ENCODE data around the gene DEGS1.
"Not testable (repeated sequence)": the region's sequence is repeated elsewhere in the genome, so short reads cannot be mapped to it uniquely, and the experiment has no call there.

Gene DEGS1

DNA sequence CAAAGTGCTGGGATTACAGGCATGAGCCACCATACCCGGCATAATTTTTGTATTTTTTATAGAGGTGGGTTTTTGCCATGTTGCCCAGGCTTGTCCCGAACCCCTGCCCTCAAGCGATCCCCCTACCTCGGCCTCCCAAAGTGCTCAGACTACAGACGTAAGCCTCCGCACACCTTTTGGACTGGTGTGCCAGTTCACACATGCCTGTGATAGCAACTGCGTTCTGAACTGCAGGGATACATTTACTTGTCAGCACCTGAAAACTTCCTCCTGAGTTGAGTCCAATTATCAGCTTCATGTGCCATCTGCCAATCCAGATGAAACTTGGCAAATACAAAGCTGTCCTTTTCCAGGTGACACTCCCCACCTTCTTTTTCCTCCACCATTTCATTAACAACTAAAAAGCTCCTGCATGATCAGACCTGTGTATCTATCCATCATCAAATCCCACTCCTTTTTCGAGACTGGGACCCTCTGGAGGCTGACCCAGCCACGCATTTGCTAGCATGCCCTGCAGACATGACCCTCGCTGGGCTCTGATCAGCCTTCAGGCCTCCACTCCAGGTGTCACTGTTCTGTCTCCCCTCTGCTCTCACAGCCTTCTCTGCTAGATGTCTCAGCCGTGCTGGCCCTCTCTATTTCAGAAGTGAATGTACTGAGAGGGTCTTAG lies 2.1 kb upstream of the DEGS1 start:
- no peak for DNase-seq (ENCODE audit: low read depth in 2 of 2)

GRCh38 chr1:224181453-224181810 lies 1.6 kb upstream of the DEGS1 start:
- no peak for DNase-seq (ENCODE audit: low read depth in 2 of 2)

DNA sequence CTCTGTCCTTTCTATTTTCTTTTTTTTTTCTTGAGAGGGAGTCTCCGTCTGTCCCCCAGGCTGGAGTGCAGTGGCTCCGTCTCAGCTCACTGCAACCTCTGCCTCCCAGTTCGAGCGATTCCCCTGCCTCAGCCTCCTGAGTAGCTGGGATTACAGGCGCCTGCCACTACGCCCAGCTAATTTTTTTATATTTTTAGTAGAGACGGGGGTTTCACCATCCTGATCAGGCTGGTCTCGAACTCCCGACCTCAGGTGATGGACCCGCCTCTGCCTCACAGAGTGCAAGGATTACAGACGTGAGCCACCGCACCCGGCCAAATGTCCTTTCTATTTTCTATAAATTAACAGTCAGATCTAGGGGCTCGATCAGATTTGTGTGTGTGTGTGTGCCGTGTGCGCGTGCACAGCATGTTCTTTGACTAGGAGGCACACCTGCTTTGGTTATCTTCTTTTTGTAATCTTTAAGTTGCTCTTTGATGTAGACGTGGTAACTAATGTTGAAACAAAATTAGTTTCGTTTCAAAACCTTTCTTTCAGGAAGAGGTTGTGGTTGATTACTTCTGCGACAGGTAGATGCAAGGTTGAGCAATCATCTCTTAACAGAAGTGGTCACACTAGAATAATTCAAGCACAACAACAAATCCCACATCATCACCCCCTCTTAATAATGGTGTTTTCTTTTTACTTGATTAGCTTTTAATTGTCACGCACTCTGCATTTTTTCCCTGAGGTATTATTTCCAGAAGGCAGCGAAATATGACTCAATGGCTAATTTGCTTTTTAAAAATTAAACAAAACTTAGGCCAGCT lies 779 bp upstream of the DEGS1 start:
- DNase-seq (ENCODE audit: low read depth in 2 of 2): peak; percentile 20 to 23

DNA sequence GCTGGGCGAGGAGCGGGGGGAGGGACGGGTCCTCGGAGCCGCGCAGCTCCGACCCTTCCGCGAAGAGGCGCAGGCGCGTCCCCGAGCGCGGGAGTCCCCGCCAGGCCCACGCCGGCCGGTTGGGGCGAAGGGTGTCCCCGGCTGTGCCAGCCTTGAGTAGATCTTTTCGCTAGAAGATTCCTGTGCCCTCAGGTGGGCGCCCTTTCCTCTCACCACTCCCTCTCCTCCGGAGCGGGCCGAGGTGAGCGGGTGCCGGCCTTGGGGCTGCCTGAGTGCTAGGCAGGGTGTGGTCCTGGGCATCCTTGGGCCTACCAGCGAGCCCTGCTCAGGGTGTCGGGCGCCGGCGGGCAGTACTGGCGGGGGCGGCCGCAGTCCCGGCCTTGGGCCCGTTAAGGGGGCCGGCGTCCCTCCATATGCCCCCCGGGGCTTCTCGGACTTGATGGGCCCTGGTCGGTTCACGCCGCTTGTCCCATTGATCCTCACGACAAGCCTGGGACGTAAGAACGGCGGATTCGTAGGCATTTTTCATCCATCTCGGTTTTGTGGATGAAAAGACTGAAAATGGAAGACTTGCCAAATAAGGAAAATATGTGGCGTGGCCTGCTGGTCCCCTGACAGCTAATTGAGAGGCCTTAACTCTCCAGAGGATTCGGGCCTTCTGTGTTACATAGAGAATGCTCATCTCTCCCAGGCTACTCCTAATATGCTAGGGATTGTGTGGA lies 712 bp downstream of the DEGS1 start:
- peak; percentile 37 to 56 for DNase-seq (ENCODE audit: low read depth in 2 of 2)

- DNase-seq (ENCODE audit: low read depth in 2 of 2): no peak
Measured at GRCh38 chr1:224185208-224185607, 2.2 kb downstream of the DEGS1 start.

DNA sequence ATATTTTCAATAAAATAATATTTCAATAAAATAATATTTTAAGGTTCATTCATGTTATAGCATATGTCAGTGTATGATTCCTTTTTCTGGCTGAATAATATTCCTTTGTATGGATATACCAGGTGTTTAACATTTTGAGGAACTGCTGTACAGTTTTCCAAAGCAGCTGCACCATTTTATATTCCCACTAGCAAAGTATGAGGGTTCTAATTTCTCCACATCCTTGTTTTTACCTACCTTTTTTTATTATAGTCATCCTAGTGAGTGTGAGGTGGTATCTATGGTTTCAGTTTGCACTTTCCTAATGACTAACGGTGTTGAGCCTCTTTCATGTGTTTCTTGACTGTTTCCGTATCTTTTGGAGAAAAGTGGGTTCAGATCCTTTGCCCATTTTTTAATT lies 5.2 kb downstream of the DEGS1 start:
- DNase-seq (ENCODE audit: low read depth in 2 of 2): no peak

- no peak for DNase-seq (ENCODE audit: low read depth in 2 of 2)
Measured at GRCh38 chr1:224189561-224189960, 6.5 kb downstream of the DEGS1 start.

- DNase-seq (ENCODE audit: low read depth in 2 of 2): no peak
Measured at GRCh38 chr1:224192082-224192788, 9.2 kb downstream of the DEGS1 start.

DNA sequence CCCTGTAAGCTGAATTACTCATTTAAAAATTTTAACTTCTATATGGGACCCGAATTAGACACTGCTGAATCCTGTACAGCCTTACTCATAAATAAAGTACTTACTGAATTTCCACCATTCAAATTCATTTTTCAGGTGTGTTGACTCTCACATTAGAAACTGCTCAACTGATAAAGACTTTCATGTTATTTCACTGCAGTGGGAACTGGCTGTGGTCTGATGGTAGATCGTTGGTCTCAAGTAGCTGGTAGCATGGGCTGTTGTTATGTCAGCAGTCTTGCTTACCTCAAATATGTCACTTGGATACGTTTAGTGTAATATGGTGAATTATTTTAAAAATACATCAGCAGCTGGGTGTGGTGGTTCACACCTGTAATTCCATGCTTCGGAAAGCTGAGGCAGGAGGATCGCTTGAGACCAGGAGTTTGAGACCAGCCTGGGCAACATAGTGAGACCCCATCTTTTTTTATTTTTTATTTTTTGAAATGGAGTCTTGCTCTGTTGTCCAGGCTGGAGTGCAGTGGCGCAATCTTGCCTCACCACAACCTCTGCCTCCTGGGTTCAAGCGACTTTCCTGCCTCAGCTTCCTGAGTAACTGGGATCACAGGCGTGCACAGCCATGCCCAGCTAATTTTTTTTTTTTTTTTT lies 10.4 kb downstream of the DEGS1 start:
- DNase-seq (ENCODE audit: low read depth in 2 of 2): no peak

DNA sequence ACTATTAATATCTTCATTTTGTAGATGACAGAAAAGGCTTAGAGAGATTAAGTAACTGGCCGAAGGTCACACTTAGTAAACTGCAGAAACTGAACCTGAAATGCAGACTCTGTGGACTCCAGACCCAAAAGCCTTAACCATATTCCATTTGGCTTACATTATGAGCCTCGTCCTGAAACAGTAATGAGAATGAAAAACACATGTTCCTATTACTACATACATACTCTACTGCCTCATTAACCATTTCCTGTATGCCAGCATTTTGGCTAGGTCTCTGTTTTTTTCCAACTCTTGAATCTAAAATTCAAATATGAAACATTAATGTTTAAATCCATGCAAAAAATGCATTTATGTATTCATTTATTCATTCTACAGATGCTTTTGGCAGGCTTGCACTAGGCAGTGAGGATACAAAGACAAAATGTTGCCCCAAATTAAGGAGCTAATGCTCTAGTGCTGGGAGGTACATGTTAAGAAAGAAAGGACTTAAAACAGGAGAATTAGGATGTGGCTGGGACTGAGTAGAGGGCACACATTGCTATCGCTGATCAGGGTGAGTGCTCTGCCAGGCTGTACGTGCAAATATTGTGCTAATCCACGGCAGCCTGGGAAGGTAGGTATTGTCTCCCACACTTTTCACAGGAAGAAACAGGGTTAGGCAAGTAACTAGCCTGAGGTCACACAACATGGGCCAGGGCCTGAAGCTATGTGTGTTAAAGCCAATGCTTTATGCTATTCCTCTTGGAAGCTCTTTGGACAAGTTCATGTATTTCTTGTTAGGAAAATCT lies 14.0 kb downstream of the DEGS1 start:
- no peak for DNase-seq (ENCODE audit: low read depth in 2 of 2)

DNA sequence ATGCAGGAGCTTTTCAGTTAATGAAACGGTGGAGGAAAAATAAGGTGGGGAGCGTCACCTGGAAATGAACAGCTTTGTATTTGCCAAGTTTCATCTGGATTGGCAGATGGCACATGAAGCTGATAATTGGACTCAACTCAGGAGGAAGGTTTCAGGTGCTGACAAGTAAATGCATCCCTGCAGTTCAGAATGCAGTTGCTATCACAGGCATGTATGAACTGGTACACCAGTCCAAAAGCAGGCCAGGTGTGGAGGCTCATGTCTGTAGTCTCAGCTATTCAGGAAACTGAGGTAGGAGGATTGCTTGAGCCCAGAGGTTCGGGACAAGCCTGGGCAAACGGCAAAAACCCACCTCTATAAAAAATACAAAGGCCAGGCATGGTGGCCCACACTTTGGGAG lies 15.5 kb downstream of the DEGS1 start:
- no peak for DNase-seq (ENCODE audit: low read depth in 2 of 2)

DNA sequence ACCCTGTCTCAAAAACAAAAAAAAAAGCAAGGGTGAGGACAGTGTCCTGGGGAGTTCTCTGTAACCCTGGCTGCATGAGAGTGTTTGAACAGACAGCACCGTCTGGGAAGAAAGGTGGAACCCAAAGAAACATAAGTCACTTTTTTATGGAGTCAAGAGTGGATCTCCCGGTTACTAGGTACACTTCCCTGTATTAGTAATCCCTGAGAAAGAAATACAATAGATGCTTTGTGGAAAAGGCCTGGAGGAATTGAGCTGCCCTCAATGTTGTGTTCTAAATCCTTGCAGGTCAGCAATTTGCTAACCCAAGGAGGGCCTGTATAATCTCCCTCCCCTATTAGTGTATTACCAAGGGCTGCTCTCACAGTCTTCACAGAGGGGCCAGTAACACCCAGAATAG lies 16.6 kb downstream of the DEGS1 start:
- DNase-seq (ENCODE audit: low read depth in 2 of 2): no peak

GRCh38 chr1:224201383-224201782 lies 18.3 kb downstream of the DEGS1 start:
- no peak for DNase-seq (ENCODE audit: low read depth in 2 of 2)

GRCh38 chr1:224201853-224202252 lies 18.8 kb downstream of the DEGS1 start:
- no peak for DNase-seq (ENCODE audit: low read depth in 2 of 2)

GRCh38 chr1:224203243-224204016 lies 20.4 kb downstream of the DEGS1 start:
- no peak for DNase-seq (ENCODE audit: low read depth in 2 of 2)

DNA sequence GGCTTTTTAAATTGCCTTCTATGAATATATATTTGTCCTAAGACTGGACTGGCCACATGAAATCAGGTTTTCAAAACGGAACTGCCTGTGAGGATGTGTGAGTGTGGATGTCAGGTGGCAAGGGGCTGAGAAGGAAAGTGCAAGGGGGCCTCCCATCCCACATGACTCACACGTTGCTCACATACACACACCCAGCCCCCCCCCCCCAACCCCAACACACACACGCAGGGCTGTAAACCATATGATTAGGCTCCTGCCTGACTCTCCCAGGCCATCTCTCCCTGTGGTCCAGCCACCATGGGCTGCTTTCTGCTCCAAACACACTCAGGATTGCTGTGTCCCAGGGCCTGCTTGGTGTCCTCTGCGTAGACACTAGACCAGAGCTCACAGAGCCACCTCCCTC lies 22.4 kb downstream of the DEGS1 start:
- peak in 1 of 2 donors; percentile 24 for DNase-seq (ENCODE audit: low read depth in 2 of 2)

DNA sequence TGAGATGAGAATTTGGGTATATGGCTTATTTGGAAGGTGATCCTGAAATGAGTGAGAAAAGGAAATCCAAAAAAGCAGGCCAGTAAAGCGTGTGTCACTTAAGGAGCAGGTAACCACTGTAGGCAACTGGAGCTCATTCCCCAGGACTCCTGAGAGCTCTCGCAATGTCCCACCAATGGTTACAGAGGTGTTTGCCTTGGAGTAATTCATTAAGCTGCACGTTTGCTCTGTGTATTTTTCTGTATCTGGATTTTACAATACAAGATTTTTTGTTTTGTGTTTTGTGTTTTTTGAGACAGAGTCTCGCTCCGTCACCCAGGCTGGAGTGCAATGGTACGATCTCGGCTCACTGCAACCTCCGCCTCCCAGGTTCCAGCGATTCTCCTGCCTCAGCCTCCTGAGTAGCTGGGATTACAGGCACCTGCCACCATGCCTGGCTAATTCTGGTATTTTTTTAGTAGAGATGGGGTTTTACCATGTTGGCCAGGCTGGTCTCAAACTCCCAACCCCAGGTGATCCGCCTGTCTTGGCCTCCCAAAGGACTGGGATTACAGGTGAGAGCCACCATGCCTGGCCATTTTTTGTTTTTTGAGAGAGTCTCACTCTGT lies 23.0 kb downstream of the DEGS1 start:
- DNase-seq (ENCODE audit: low read depth in 2 of 2): not testable (repeated sequence)

GRCh38 chr1:224211206-224211962 lies 28.3 kb downstream of the DEGS1 start:
- DNase-seq (ENCODE audit: low read depth in 2 of 2): no peak

DNA sequence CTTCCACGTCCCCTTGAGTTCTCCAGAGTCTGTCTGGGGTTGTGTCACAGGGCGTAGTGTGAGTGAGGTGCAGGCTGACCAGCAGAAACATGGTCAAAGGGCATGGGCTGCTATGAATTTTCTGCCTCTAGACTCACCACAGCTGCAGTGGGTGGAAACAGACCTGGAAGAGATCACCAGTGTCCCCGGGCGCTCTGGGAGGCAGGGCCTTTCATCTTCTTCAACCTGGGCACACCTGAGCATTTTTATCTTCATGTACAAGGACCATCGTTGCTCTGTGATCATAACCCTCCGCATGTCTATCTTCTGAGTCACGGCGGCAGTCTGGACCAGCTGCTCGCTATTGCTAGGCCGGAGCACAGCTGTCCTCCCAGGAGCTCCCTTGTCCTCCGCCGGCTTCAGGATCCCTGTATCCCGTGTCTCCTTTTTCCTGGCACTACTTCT lies 29.6 kb downstream of the DEGS1 start:
- DNase-seq (ENCODE audit: low read depth in 2 of 2): no peak

Data from stimulated activated CD4-positive, alpha-beta T cell treated with anti-CD3 and anti-CD28 coated beads, Interleukin-1b, Interleukin-23, amount 100 ng/mL, for 4 hours (primary cell).